DMS 273 (cell line): ENCODE data around the gene HDAC7.
A peak's percentile ranks its signal among the peaks of the same experiment; 100 is the strongest.

Experiments used
- DNase-seq: peaks from one replicate; lab custom pipeline; 2025; ENCODE audit not compliant: unreplicated experiment; lab: John Stamatoyannopoulos, UW

The HDAC7 gene

DNA sequence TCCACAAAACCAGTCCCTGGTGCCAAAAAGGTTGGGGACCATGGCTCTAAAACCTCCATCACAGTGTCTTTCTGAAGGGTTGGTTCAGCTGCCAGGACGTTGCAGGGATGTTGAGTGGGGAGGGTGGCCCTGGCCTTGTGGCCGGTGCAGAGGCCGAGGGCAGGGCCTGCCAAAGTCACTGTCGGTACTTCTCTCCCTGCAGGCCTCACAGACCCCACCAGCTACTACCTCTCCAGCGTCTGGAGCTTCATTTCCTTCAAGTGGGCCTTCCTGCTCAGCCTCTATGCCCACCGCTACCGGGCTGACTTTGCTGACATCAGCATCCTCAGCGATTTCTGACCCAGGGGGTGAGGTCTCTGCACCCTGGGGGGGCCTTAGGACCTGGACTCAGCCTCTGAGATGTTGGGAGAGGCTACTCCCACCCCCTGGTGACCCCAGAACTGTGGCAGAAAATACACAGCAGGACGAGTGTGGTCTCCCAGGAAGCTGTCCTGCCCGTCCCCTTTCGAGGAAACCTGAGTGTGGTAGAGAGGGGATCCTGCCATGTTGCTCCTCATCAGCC is 39.7 kb downstream of the HDAC7 start:
- DNase-seq: no peak

GRCh38 chr12:47779301-47779942 is 40.3 kb downstream of the HDAC7 start:
- DNase-seq: peak; percentile 84

DNA sequence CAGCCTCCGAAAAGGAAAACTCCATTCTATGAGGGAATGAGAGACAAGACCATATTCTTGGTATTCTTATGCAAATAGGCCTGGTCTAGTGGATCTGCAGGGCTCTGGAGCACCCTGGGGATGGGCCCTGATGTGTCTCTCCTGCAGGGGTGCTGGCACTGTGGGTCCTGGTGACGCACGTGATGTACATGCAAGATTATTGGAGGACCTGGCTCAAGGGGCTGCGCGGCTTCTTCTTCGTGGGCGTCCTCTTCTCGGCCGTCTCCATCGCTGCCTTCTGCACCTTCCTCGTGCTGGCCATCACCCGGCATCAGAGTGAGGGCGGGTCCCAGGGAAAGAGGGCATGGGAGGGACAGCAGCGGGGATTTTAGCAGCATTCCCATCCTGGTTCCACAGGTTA is 40.8 kb downstream of the HDAC7 start:
- no peak for DNase-seq

DNA sequence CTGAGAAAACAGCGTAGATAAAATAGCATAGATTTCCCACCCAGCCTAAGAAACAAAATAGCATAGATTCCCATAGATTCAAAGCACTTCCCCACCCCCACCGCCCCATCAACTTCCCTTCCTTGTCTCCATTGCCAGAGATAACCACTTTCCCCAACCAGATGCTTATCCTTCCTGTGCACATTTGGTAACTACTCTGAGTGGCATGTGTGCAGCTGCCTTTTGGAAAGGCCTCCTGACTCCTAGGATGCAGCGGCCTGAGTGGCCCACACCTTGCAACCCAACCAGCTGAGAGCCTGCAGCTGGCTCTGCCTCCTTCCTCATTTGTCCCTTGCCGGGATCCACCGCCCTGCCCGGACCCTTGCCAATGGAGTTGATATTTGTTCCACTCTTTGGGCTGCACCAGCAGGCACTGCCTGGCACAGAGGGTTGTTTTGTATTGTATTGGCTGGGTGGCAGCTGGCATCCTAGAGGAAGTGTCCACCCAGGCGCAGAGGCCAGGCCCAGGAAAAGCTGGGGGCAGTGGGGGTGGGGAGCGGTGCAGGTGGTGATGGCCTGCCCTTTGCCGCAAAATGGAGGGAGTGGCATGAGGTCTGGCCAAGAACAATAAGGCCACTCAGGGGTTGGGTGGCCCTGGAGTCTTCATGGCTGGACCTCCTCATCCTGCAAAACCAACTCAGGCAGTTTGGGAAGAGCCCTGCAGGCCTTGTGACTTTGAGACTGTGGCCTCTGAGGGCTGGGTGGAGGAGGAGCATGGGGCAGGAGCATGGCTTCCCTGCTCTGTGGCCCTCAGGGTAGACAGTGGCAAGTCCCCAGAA is 41.8 kb downstream of the HDAC7 start:
- DNase-seq: peak; percentile 56

DNA sequence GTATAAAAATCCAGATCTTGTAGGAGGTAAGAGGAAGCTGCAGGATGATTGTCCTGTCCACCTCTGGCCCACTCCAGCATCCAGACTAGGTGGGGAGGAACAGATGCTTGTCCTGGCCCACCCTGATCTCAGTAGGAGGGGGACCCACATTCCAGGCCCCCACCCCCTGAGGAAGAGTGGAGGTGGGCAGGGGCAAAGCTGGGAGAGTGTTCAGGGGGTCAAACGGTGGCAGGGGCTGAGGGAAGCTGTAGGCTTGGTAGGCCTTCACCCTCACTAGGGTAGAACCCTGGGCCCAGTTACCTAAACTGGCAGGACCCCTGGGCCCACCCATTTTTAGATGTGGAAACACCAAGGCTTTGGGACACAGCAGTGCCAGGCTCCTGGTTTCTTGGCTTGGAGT is 42.6 kb downstream of the HDAC7 start:
- DNase-seq: no peak

DNA sequence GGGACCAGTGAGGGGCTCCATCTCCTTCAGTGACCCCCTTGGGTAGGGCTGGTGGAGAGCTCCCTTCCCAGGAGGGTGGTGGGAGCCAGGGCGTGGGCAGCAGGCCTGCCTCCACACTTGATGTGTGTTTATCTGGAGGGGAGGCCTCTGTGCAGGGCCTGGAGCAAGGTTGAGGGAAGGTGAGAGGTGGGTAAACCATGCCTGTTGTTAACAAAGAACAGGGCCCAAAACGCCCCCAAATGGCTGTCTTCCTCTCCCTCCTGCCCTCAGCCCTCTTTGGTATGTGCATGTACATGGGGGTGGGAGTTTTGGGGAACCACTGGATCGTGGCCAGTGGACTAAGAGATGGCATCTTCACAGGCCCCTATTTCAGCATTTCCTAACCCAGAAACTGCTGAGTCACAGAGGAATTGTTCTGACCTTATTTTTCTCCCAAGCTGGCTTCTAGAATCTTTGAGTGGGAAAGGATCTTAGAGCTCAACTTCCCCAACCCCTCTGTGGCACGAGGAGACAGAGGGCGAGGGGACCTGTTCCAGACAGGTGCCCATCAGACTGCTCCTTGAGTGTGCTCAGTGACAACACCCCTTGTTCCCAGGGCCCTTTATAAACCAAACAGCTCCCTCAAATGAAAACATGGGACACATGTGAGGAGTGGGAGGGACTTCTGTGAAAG is 43.1 kb downstream of the HDAC7 start:
- no peak for DNase-seq

GRCh38 chr12:47775100-47775911 is 44.4 kb downstream of the HDAC7 start:
- DNase-seq: peak; percentile 31

DNA sequence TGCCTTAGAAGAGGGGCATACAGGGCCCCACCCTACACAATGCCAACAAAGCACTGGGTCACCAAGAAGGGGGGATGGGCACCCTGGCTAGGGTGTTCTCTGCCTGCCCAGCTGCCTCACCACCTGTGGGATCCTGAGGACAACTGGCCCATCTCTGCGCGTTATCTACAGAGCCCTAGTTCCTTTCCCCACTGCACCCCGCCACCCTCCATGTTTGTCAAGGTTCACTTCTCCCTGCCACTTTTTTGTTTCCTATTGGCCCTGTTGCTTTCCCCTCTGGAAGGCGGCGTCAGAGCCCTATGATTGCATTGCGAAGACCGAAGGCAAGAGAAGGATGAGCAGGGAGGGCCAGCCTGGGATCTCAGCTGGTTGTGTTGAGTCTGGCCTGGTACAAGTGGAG is 45.0 kb downstream of the HDAC7 start:
- no peak for DNase-seq

GRCh38 chr12:47773858-47774580 is 45.7 kb downstream of the HDAC7 start:
- no peak for DNase-seq

DNA sequence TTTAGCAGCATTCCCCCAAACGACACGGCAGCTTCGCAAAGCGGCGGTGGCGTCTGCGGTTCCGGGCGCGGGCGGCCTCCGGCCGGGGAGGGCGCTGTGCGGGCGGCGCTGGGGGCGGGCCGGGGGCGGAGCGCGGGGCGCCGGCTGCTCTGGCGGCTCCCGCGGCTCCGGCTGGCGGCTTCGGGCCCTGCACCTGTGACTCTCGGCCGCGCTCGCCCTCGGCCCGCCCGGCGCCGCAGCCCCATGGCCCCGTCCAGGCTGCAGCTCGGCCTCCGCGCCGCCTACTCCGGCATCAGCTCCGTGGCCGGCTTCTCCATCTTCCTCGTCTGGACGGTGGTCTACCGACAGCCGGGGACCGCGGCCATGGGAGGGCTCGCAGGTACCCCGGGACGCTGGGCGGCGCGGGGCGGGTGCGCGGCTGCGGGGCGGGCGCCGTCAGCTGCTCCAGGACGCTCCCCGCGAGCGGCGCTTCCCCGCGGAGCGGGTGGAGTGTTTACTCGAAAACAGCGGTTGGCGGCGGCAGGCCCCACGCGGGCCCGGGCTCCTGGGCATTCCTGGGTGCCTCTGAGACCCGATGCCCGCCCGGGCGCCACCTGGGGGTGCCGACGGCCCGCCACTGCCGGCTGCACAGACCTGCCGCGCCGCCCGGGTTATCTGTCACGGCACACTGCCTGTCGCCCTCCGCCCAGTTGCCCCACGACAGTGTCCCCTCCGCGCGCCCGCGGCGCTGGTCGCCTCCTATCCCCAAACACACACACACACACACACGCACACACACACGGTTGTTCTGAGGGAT is 46.4 kb downstream of the HDAC7 start, which contains the start of gene SLC48A1:
TSS of gene SLC48A1 (plus strand) at position 177 of the 796 bp plus-strand sequence. CDS start at position 244, 67 bp downstream.
- DNase-seq: peak; percentile 81

DNA sequence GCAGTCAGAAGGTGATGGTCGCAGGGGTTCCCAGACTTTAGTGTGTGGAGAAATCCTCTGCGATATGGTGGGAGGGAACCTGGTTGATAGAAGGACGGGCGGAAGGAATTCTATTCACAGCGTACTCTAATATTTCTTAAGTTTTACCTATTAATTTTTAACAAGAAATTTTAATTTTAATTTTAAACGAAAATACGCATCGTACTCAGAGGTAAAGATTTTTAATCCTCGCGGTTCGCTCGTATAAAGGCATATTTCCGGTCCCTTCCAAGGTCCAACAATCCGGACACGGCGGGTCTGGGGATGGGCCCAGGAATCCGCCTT is 47.0 kb downstream of the HDAC7 start:
- DNase-seq: no peak

DNA sequence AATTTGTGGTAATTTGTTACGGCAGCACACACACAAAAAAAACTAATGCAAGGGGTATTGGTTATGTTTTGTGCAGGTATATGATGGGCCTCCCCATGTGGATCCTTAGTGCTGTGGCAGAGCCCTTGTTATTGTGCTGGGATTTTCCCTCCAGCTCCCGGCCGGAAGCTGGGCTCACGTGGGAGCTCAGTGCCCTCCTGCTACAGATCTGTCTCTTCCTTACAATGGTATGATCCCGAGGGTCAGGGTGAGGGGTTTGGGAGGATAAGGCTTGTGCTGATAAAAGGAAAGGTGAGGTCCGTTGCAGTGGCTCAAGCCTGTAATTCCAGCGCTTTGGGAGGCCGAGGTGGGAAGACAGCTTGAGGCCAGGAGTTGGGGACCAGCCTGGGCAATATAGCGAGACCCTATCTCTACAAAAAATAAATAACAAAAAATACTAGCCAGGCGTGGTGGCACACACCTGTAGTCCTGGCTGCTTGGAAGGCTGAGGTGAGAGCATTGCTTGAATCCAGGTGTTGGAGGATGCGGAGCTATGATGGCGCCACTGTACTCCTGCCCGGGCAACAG is 47.5 kb downstream of the HDAC7 start:
- DNase-seq: no peak

DNA sequence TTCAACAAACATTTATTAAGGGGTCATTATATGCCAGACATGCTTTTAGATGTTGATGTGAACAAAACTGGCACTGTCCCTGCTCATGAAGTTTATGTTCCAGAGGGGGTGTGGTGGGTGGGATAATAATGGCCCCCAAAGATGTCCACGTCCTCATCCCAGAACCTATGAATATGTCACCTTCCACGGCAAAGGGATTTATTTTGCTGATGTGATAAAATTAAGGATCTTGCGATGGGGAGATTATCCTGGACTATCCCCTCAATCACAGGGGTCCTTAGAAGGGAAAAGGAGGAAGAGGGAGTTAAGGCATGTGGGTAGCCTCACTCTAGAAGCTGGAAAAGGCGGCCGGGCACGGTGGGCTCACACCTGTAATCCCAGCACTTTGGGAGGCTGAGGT is 48.4 kb downstream of the HDAC7 start:
- DNase-seq: no peak

- DNase-seq: no peak
Measured at GRCh38 chr12:47770086-47770726, 49.5 kb downstream of the HDAC7 start.

- no peak for DNase-seq
Measured at GRCh38 chr12:47769234-47770085, 50.2 kb downstream of the HDAC7 start.

DNA sequence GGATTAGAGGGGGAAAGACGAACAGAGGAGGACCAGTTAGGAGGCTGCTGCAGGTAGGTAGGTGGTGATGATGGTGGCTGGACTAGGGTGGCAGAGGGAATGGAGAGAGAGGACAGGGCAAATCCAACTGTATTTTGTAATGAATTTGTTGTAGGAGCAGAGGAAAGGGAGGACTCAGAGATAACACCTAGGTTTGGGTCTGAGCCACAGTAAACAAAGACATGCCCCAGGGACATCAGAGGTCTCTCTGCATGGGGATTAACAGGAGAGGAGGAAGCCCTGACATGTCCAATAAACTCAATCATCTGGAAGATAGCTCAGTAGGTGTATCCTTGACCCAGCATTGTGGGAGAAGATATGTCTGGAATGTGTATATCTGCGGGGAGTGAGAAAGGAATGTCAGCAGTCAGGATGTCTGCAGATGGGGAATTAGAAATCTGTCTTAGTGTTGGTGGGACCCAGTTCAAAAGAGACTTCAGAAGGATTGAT is 51.3 kb downstream of the HDAC7 start:
- no peak for DNase-seq

DNA sequence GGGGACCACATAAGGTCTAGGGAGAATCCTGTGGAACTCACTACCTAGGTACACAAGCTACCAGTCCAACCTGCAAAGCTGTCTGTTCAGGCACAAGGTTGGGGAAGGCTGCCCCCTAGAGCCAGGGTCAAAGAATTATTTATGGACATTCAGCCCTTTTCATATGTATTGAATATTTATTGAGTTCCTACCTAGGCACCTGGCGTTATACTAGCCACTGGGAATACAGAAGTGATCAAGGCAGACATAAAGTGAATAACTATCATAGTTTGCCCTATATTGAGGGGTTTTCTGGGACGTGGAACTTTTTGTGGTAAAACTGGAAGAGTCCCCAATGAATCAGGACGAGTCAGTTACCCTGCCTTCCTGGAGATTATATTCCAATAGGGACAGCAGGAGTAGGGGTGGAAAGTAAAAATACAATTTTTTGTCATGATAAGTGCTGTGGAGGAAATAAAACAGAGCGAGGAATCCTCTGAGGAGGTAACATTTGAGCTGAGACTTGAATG is 52.4 kb downstream of the HDAC7 start:
- peak; percentile 46 for DNase-seq
